Hematopoietic multipotent progenitor cell treated with erythropoietin and hydrocortisone succinate and interleukin-3 and kit ligand, for 15 days (in vitro differentiated cells): ENCODE results near the gene MED9.
"Not testable (repeated sequence)": the region's sequence is repeated elsewhere in the genome, so short reads cannot be mapped to it uniquely, and the experiment has no call there.

Experiments used
- DNase-seq: peaks from one replicate; pipeline ENCODE4 v3.0.0-alpha.2; 2015; ENCODE audit warnings: low spot score

Gene MED9

GRCh38 chr17:17476865-17477467 is at the start of gene MED9:
MED9 (plus strand) TSS chr17:17477000; CDS start chr17:17477042, 42 bp downstream.
- peak; percentile 93 for DNase-seq

GRCh38 chr17:17429222-17429621 is 47.6 kb upstream of the MED9 start:
- no peak for DNase-seq

GRCh38 chr17:17430924-17431323 is 45.9 kb upstream of the MED9 start:
- DNase-seq: not testable (repeated sequence)

GRCh38 chr17:17431605-17432004 is 45.2 kb upstream of the MED9 start:
- DNase-seq: no peak

GRCh38 chr17:17433000-17433703 is 43.6 kb upstream of the MED9 start:
- no peak for DNase-seq

DNA sequence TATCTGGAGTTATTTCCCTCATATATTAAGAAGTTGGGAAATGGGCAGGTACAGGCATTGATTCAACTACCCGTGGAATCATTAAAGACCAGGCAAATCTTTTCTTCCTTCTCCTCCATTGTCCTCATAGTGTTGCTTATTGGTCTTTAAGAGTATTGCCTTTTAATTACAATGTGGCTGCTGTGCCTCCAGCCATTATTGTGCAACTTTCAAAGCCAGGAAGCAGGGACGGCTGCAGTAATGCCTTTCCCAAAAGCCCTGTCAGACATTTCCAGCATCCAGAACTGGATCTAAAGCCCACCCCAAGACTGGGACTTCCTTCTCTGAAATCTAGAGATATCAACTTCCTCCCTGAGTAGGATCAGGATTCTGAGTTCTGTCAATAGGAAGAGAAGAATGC is 42.3 kb upstream of the MED9 start:
- DNase-seq: no peak

DNA sequence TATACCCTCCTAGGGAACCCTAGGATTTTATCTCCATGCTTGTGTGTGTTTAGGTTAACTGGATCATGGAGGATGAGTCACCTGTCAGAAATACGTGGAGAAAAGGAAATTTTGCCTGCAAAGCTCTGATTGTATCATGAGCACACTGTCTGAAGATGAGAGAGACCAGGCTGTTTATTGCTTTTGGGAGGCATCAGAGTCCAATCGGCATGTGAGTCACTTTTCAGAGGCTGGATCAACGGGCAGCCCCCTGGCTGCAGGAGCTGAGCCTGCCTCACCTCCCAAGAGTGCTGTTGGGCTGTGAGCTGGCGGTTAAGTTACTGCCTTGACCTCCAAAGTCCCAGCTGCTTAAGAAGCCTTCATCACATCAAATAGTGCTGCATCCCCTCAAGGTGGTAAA is 41.5 kb upstream of the MED9 start:
- no peak for DNase-seq

DNA sequence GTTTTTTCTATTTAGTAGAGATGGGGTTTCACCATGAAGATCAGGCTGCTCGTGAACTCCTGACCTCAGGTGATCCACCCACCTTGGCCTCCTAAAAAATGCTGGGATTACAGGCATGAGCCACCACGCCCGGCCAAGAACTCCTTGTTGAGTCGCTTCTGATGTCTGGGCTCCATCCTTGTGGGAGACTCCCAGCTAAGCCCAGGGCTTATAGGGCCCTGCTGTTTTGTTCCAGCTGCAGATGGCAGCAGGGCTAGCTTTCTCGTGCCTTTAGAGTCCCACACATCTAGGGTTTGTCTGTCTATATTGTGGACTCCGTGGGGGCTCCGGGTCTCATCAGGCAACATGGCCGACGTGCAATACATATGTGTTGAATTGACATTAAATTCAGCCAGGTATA is 39.3 kb upstream of the MED9 start:
- DNase-seq: no peak

DNA sequence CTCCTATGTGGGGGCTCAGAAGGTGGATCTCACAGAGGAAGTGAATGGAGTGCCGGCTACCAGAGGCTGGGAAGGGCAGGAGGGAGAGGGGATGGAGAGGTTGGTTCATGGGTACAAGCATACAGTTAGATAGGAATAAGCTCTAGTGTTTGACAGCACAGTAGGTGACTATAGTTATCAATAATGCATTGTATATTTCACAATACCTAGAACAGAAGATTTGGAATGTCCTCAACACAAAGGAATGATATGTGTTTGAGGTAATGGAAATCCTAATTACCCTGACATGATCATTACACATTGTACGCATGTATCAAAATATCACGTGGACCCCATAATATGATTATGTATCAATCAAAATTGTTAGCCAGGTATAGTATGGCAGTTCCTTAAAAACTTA is 38.9 kb upstream of the MED9 start:
- no peak for DNase-seq

DNA sequence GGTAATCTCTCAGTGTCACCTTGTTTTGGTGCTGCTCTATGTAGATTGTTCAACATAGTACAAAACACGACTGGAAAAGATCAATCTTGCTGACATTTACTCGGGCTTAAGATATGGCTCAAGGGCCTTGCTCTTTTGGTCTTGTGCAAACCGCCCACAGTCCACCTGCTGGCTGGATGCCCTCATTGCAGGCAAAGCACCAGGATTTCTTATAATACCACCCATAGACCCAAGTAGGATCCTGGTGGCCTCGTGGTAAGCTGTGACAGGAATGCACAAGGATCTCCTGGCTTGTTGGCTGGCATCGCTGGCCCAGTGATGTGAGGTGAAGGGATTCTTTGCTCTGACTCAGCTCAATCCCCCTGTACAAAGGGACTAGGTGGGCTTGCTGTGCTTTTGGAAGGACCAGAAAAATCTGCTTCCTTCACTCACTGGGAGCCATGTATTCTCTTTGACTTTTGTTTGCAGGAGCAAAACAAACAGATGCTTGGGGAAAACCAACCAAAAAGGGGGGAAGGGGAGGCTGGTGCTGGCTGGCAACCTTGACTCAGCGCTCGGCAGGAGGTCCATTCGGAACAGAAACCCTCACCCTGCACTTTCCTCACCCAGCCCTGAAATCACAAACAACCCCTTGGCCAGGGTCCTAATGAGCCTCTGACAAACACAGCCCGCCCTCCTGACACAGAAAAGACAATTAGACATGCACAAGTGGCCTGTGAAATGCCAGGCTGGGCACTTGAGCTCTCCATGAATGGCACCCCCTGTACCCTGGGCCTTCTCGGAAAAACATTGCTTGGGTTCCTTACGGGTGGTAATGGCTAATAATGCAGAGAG is 36.6 kb upstream of the MED9 start:
- DNase-seq: peak; percentile 90

GRCh38 chr17:17440938-17441675 is 35.7 kb upstream of the MED9 start:
- DNase-seq: peak; percentile 63

DNA sequence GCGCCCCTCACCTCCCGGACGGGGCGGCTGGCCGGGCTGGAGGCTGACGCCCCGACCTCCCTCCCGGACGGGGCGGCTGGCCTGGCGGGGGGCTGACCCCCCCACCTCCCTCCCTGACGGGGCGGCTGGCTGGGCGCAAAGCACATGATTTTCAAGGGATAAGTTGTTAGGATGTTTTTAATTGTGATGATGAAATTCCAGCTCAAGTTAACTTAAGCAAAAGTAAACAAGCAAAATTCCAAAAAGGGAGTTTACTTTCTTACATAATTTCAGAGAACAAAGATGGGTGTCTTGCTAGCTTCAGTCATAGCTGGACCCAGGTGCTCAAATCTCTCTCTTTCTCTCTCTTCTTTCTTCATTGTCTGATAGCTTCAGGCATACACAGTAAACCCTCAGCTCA is 33.6 kb upstream of the MED9 start:
- DNase-seq: no peak

- no peak for DNase-seq
Measured at GRCh38 chr17:17445296-17445924, 31.4 kb upstream of the MED9 start.

DNA sequence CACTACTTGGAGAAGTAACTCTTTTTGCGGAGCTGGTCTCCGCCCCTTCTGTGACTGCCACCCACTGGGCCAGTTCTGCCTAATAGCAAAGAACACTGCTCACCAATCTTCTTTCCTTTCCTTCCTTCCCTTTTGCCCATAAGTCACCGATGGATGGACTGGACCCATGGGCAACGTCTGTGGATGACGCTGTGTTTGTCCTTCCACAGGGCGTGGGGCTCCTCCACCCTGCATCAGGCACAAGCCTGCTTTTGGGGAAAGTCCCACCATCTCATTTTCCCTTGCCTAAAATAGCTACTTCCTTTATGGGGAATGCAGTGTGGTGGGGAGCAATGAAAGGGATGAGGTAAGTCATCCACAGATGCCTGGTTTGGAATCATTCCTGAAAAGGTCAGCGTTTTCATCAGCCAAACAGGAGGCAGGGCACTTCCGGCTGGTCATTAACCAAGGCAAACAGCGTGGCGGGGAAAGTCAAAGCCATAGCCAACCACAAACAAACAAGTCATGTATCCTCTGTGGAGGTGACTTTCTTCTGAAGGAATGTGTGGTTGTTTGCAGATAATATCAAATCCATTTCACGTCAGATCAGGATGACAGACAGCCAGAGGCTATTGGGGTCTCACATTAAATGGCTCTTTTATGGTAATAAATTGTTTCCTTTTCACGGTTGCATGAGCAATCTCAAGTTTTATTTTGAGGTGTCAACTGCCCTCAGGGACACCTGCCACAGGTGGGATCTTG is 30.7 kb upstream of the MED9 start:
- no peak for DNase-seq

GRCh38 chr17:17446666-17447155 is 30.1 kb upstream of the MED9 start:
- DNase-seq: no peak

DNA sequence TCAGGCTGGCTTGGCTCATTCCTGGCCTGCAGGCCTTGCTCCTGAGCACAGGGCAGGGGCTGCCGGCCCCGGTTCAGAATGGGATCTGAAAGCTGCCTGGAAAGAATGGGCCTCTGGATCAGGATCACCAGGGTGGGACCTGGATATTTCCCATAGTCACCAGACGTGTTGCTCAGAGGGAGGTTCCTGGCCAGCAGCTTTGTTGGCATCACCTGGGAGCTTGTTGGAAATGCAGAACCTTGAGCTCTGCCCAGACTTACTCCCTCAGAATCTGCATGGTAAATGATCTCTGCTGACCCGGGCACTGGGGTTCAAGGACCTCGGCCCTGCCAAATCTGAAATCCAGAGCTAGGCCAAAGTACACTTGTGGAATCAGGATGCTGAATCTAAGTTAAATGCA is 29.5 kb upstream of the MED9 start:
- DNase-seq: no peak

- DNase-seq: no peak
Measured at GRCh38 chr17:17448076-17448475, 28.7 kb upstream of the MED9 start.

- DNase-seq: no peak
Measured at GRCh38 chr17:17448723-17449122, 28.1 kb upstream of the MED9 start.

DNA sequence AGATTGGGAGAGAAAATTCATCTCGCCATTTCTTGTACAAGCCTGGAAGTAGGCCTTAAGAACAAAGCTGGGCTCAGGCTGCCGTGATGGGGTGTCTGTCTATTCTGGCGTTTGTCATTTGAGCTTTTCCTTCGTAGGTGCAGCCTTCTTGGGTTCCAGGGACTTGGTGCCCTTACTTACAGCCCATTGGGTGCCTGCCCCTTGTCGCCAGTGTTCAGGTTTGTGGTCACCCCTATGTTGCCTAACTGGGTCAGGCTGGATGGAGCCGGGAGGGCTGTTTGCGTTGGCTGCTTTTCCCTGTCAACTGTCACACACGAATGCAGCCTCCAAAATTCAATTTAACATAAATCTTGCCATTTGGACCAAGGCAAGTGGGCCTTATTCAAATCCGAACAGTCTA is 23.7 kb upstream of the MED9 start:
- no peak for DNase-seq

DNA sequence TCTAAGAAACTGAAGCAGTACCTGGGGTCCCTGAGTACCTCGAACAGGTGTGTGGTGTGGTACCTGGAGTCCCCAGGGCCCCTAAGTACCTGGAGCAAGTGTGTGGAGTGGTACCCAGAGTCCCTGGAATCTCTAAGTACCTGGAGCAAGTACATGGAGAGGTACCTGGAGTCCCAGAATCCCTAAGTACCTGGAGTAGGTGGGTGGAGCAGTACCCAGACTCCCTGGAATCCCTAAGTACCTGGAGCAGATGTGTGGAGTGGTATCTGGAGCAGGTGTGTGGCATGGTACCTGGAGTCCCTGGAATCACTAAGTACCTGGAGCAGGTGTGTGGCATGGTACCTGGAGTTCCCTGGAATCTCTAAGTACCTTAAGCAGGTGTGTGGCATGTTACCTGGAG is 22.5 kb upstream of the MED9 start:
- DNase-seq: no peak

GRCh38 chr17:17454700-17455099 is 22.1 kb upstream of the MED9 start:
- DNase-seq: not testable (repeated sequence)
